Smooth muscle cell (in vitro differentiated cells): ENCODE data around the gene GUCY1A1. TPM values are rescaled to one million over a fixed set of nuclear protein-coding genes. Genes with fewer than 3 reads are reported as not detected.

Experiments used
- DNase-seq: peaks from one replicate; lab custom pipeline; 2025; ENCODE audit not compliant: unreplicated experiment; lab: John Stamatoyannopoulos, UW
- H2AFZ ChIP-seq: fragments of 200-600 bp; sonication (generic); 2 replicates; pipeline ENCODE4 v1.6.0; 2016; ENCODE audit warnings: antibody characterized with exemption, low read depth, mild to moderate bottlenecking
- H3F3A ChIP-seq: fragments of 200-600 bp; sonication (generic); 2 replicates; pipeline ENCODE4 v1.6.0; 2017; ENCODE audit warnings: antibody characterized with exemption, low read depth
- H3K27ac ChIP-seq: fragments of 200-600 bp; sonication (generic); 2 replicates; pipeline ENCODE4 v1.5.1; 2016; ENCODE audit warnings: low read depth, mild to moderate bottlenecking
- H3K27me3 ChIP-seq: fragments of 200-600 bp; sonication (generic); 2 replicates; pipeline ENCODE4 v1.6.1; 2016; ENCODE audit warnings: low read depth, mild to moderate bottlenecking
- H3K36me3 ChIP-seq: fragments of 200-600 bp; sonication (generic); 2 replicates; pipeline ENCODE4 v1.5.1; 2016; ENCODE audit warnings: low read depth
- H3K4me1 ChIP-seq: fragments of 200-600 bp; sonication (generic); 2 replicates; pipeline ENCODE4 v1.5.1; 2016; ENCODE audit warnings: low read depth
- H3K4me2 ChIP-seq: fragments of 200-600 bp; sonication (generic); 2 replicates; pipeline ENCODE4 v1.6.0; 2016; ENCODE audit warnings: mild to moderate bottlenecking
- H3K4me3 ChIP-seq: fragments of 200-600 bp; sonication (generic); 2 replicates; pipeline ENCODE4 v1.5.1; 2016; ENCODE audit warnings: mild to moderate bottlenecking
- H3K79me2 ChIP-seq: fragments of 200-600 bp; sonication (generic); 2 replicates; pipeline ENCODE4 v1.6.0; 2016; ENCODE audit warnings: low read depth, mild to moderate bottlenecking
- H3K9ac ChIP-seq: fragments of 200-600 bp; sonication (generic); 2 replicates; pipeline ENCODE4 v1.6.0; 2016; ENCODE audit warnings: low read depth
- H3K9me3 ChIP-seq: fragments of 200-600 bp; sonication (generic); replicated peaks from 2 replicates; pipeline ENCODE4 v1.5.1; 2016; ENCODE audit warnings: low read depth
- H4K20me1 ChIP-seq: fragments of 200-600 bp; sonication (generic); 2 replicates; pipeline ENCODE4 v1.6.0; 2016; ENCODE audit warnings: low read depth
- CTCF ChIP-seq: fragments of 200-600 bp; sonication (generic); IDR thresholded peaks from 2 replicates; pipeline ENCODE4 v1.5.1; 2017; ENCODE audit warnings: borderline replicate concordance, mild to moderate bottlenecking, antibody characterized with exemption; ENCODE audit not compliant: insufficient read depth, poor library complexity, severe bottlenecking
- WGBS: methylation state at CpG from one replicate; pipeline ENCODE4 v1.1.7; 2016; ENCODE audit warnings: low lambda C conversion rate; 5-methylcytosine and 5-hydroxymethylcytosine counted together
- polyA plus RNA-seq: library from polyadenylated mRNA; unstranded; fragments of >200 nt; fragmentation: Nextera tagmentation; extraction: Ambion mirVana; gene quantifications from 2 replicates; pipeline ENCODE4 v1.2.1, GENCODE V29; 2016
- total RNA-seq: library from RNA; depleted of rRNA; stranded (reverse); fragments of >200 nt; gene quantifications from 2 replicates; pipeline ENCODE4 v1.2.3, GENCODE V29; 2014

GUCY1A1 gene
- total and polyA plus RNA-seq, 2 experiments from 2014 or later, result 172 to 269 TPM

GRCh38 chr4:155629956-155630355 lies 36.7 kb upstream of the GUCY1A1 start:
- Histone ChIP-seq H3K9ac (peak overlapping the region; percentile 63), H2AFZ (no peak overlapping the region), H3K27ac (peak overlapping the region; percentile 96), H3K4me3 (no peak overlapping the region), H3K4me1 (no peaks in the 10 kb centered on the region), H3K27me3 (no peaks in the 10 kb centered on the region), H3F3A (peaks cover 21% of the 10 kb centered on the region), H3K36me3 (no peaks in the 10 kb centered on the region), H3K4me2 (peak overlapping the region; percentile 54), H3K79me2 (no peaks in the 10 kb centered on the region), H3K9me3 (no peaks in the 10 kb centered on the region), H4K20me1 (no peaks in the 10 kb centered on the region)
- DNase-seq, result no peak
- no peak for TF ChIP-seq CTCF
- 31% methylated on average over 1 of the region's 1 CpG for WGBS

- Histone ChIP-seq H3K79me2 (no peaks in the 10 kb centered on the region), H3K9ac (no peak overlapping the region), H3K36me3 (no peaks in the 10 kb centered on the region), H3K4me3 (no peak overlapping the region), H3K27ac (peak overlapping the region; percentile 10), H4K20me1 (no peaks in the 10 kb centered on the region), H2AFZ (peak overlapping the region; percentile 56), H3F3A (peaks cover 19% of the 10 kb centered on the region), H3K4me1 (no peaks in the 10 kb centered on the region), H3K4me2 (peak overlapping the region; percentile 16), H3K9me3 (no peaks in the 10 kb centered on the region), H3K27me3 (no peaks in the 10 kb centered on the region)
- TF ChIP-seq CTCF, result no peak
- DNase-seq, result no peak
- WGBS, result 65% methylated on average over 4 of the region's 4 CpGs
Measured at GRCh38 chr4:155632310-155632840, 34.3 kb upstream of the GUCY1A1 start.

- no peaks in the 10 kb centered on the region for H3K9me3 ChIP-seq
- peaks cover 11% of the 10 kb centered on the region for H3K4me1 ChIP-seq
- no peak overlapping the region for H3K4me2 ChIP-seq
- no peaks in the 10 kb centered on the region for H3K36me3 ChIP-seq
- no peaks in the 10 kb centered on the region for H3K27me3 ChIP-seq
- H3K79me2 ChIP-seq, result no peaks in the 10 kb centered on the region
- WGBS, result 99% methylated on average over 5 of the region's 5 CpGs
- no peak for DNase-seq
- H4K20me1 ChIP-seq, result no peaks in the 10 kb centered on the region
- no peak overlapping the region for H3K27ac ChIP-seq
- peaks cover 5% of the 10 kb centered on the region for H3F3A ChIP-seq
- no peak for TF ChIP-seq CTCF
- no peak overlapping the region for H3K9ac ChIP-seq
- H3K4me3 ChIP-seq, result no peak overlapping the region
- no peak overlapping the region for H2AFZ ChIP-seq
Measured at GRCh38 chr4:155638195-155638965, 28.3 kb upstream of the GUCY1A1 start.
